RPMI8226 (cell line): Measurements from ENCODE around the gene CNN2.

Experiments
- DNase-seq: peaks from one replicate; pipeline ENCODE4 v3.0.0-alpha.2; 2015

CNN2 gene

GRCh38 chr19:1025960-1026782 lies at the start of gene CNN2:
TSS of gene CNN2 (plus strand) at chr19:1026608. CDS start at chr19:1026662, 54 bp downstream.
- DNase-seq: peak; percentile 81

- no peak for DNase-seq
Measured at GRCh38 chr19:977058-977464, 49.3 kb upstream of the CNN2 start.

GRCh38 chr19:979318-979741 lies 47.1 kb upstream of the CNN2 start:
- DNase-seq: no peak

- DNase-seq: no peak
Measured at GRCh38 chr19:980133-980998, 46.0 kb upstream of the CNN2 start.

- DNase-seq: peak; percentile 81
Measured at GRCh38 chr19:982567-983170, 43.7 kb upstream of the CNN2 start.

GRCh38 chr19:984165-984967 lies 42.0 kb upstream of the CNN2 start, which contains the start of gene WDR18:
TSS of gene WDR18 (plus strand) at chr19:984345. CDS start at chr19:984354, 9 bp downstream.
- DNase-seq: peak; percentile 95

- DNase-seq: no peak
Measured at GRCh38 chr19:986083-986482, 40.3 kb upstream of the CNN2 start.

- no peak for DNase-seq
Measured at GRCh38 chr19:988081-988480, 38.3 kb upstream of the CNN2 start.

- no peak for DNase-seq
Measured at GRCh38 chr19:988510-988909, 37.9 kb upstream of the CNN2 start.

- no peak for DNase-seq
Measured at GRCh38 chr19:989381-990081, 36.9 kb upstream of the CNN2 start.

- no peak for DNase-seq
Measured at GRCh38 chr19:990119-990571, 36.3 kb upstream of the CNN2 start.

- no peak for DNase-seq
Measured at GRCh38 chr19:990746-991145, 35.7 kb upstream of the CNN2 start.

GRCh38 chr19:991174-991931 lies 35.1 kb upstream of the CNN2 start:
- no peak for DNase-seq

GRCh38 chr19:991932-992669 lies 34.3 kb upstream of the CNN2 start:
- no peak for DNase-seq

GRCh38 chr19:992670-993055 lies 33.7 kb upstream of the CNN2 start:
- no peak for DNase-seq

- no peak for DNase-seq
Measured at GRCh38 chr19:993361-993830, 33.0 kb upstream of the CNN2 start.

GRCh38 chr19:993831-994393 lies 32.5 kb upstream of the CNN2 start:
- no peak for DNase-seq

- DNase-seq: no peak
Measured at GRCh38 chr19:994516-994915, 31.9 kb upstream of the CNN2 start.

GRCh38 chr19:995051-995827 lies 31.2 kb upstream of the CNN2 start:
- DNase-seq: peak; percentile 37
